ENCODE results near the gene EIF5AL1. TPM values are rescaled to one million over a fixed set of nuclear protein-coding genes. Genes with fewer than 3 reads are reported as not detected.
"Not testable (repeated sequence)": the region's sequence is repeated elsewhere in the genome, so short reads cannot be mapped to it uniquely, and the experiment has no call there.

Gene EIF5AL1
- total RNA-seq, 1 donor from 2014 or later: 0.38 TPM

DNA sequence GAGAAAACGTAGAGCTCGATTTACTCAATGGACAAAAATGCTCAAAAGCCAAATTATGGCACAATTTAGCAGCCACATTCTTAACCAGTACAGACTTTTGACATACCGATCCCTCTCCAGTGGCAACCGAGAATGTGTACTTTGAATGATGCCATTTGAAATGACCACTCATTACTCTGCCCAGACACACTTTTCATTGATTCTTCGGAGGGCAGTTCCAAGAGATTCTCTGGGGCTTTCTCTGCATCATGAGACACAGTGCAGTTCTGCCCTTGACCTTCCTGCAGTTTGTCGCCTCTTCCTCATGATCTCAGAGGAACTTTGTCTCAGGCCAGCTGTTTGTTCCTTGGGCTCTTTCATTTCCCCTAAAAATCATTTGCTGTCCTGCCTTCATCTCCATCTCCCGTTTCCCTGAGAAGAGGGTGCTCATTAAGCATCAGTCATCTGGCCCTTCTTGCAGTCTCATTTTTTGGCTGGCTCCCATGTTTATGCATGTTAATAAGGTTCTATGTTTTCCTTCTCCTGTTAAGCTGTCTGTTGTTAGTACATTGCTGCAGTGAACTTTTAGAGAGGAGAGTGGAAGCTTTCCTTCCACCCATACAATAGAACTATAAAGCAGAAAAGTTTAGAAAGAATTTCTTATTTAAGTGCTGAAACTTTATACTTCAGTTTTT, 4.3 kb downstream of the EIF5AL1 start:
- not testable (repeated sequence) for DNase-seq (ENCODE audit: low read depth); H3K36me3 ChIP-seq (ENCODE audit: control insufficient read depth, insufficient read depth, low read length); H3K4me3 ChIP-seq (ENCODE audit: low read depth, low read length); H3K27me3 ChIP-seq (ENCODE audit: control insufficient read depth, insufficient read depth, low read length)

DNA sequence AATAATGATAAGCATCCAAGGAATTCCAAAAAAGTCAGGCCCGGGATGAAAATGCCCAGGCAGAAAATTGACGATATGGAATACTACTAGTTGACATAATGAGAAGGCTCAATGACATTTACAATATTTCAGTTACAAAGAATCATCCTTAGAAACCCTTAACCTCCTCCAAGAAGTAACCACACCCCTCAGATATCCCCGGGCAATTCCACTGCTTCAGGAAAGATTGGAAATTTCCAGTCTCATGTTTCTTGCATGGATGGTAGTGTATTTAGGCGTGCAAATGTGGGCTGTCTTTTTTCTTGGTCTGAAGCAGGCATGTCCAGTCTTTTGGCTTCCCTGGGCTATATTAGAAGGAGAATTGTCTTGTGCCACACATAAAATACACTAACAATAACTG, 5.2 kb downstream of the EIF5AL1 start:
- H3K4me3 ChIP-seq (ENCODE audit: low read depth, low read length); H3K36me3 ChIP-seq (ENCODE audit: control insufficient read depth, insufficient read depth, low read length); H3K27me3 ChIP-seq (ENCODE audit: control insufficient read depth, insufficient read depth, low read length); DNase-seq (ENCODE audit: low read depth): not testable (repeated sequence)

DNA sequence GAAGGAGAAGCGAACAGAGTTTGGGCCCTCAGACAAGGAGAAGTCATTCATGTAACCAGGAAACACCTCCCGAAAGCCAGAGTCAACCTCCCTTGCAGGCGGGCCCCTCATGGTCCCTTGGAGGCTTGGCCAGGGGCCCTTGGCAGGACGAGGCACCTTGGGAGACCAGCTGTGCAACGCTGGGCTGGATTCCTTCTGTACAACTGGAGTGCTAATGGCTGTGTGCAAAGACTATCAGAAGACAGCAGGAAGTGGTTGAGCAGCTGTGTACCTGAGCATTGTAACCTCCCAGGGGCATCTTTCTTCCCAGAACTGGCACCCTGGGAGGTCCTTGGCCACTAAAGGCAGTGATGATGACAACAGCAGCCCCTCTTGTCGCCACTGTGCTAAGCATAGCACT, 9.4 kb downstream of the EIF5AL1 start:
- not testable (repeated sequence) for H3K36me3 ChIP-seq (ENCODE audit: control insufficient read depth, insufficient read depth, low read length); DNase-seq (ENCODE audit: low read depth); H3K27me3 ChIP-seq (ENCODE audit: control insufficient read depth, insufficient read depth, low read length); H3K4me3 ChIP-seq (ENCODE audit: low read depth, low read length)

DNA sequence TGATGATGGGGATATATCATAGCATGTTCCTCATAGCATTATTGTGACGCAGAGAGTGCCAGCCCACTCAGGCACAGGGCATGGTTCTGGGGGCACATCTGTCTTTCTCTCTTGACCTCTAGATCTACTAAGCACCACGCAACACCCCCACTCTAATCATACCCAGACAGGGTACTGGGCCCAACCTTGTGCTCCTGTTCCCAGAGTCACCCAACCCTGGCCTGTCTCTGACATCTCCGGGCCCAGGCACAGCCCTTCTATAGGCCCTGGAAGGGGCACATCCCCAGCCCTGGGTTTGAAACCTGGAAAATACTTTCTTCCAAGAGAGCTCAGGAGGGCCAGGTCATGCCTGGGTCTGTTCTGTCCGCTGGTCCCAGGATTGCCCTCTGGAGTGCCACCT, 10.1 kb downstream of the EIF5AL1 start:
- H3K27me3 ChIP-seq (ENCODE audit: control insufficient read depth, insufficient read depth, low read length); H3K4me3 ChIP-seq (ENCODE audit: low read depth, low read length); H3K36me3 ChIP-seq (ENCODE audit: control insufficient read depth, insufficient read depth, low read length); DNase-seq (ENCODE audit: low read depth): not testable (repeated sequence)

DNA sequence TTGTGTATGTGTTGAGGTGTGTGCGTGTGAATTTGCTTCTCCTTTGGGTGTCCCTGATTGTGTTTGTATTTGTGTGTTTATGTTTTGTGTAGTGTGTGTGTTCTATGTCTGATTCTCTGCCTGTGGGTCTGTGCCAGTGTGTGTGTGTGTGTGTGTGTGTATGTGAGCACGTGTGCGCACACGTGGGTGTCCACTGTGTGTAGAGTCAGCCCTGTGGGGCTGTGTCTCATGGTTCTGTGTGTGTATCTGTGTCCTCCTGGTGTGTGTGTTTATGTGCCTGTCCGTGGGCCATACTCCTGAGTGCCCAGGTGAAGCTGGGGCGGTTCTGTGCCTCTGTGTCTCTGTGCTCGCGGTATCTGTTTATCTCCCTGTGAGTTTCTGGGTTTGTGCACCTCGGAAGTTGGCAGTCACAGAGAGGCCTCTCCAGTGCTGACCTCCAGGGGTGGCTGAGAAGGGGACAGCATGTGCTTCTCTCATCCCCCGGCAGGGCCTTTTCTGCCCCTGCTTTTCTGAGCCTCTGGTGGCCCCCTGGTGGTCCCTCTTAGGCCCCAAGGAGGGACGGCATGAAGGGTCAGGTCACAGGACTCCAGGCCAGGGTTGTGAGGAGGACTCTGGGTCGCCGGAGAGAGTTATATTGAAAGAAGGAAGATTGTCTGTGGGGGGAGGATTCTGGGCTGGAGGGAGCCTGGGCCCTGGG, 11.0 kb downstream of the EIF5AL1 start:
- not testable (repeated sequence) for DNase-seq (ENCODE audit: low read depth); H3K27me3 ChIP-seq (ENCODE audit: control insufficient read depth, insufficient read depth, low read length); H3K36me3 ChIP-seq (ENCODE audit: control insufficient read depth, insufficient read depth, low read length); H3K4me3 ChIP-seq (ENCODE audit: low read depth, low read length)

DNA sequence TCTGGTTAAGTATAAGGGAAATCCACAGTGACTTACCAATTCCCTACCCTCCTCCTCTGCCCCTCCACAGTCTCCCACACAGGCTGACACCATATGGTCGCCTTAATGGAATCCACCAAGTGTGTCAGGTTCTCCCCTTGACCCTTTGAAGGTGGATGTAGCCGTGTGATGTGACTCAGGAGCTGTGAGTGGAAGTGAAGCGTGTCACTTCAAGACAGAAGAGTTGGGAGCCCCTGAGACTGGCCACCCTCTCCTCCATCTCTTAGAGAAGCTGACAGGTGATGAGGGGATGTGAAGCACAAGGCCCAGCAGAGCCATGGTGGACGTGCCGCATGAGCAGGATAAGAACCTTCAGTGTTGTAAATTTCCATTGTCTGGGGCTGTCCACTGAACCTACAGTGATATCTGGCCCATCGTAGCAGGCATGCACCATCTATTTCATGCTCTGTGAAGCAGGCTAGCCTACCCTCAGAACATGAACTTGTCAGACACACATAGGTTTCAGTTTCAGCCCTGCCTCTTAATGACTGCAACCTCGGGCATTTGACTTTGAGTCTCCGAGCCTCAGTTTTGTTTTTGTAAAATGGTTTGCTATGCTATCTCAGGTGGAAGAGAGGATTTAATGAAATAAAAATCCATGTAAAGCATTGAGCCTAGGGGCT, 12.8 kb downstream of the EIF5AL1 start:
- not testable (repeated sequence) for DNase-seq (ENCODE audit: low read depth); H3K27me3 ChIP-seq (ENCODE audit: control insufficient read depth, insufficient read depth, low read length)

DNA sequence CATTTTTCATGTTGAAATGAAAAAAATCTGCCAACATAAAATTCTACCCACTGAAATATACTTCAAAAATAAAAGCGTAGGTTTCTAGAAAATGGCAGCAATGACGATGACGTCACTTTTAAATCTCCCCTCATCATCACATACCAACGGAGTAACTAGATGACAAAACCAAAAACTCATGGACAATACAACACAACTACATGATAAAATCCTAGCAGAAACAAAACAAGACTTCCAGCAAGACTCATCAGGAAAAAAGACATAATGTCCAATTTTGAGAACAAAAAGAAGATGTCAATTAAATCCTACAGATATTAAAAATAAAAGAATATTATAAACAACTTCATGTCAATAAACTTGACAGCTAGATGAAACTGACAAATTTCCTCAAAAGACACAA, 15.9 kb downstream of the EIF5AL1 start:
- not testable (repeated sequence) for H3K27me3 ChIP-seq (ENCODE audit: control insufficient read depth, insufficient read depth, low read length); H3K36me3 ChIP-seq (ENCODE audit: control insufficient read depth, insufficient read depth, low read length); H3K4me3 ChIP-seq (ENCODE audit: low read depth, low read length); DNase-seq (ENCODE audit: low read depth)

More for the DNA sequence above, 12.8 kb downstream of the EIF5AL1 start:
- not testable (repeated sequence) for H3K36me3 ChIP-seq (ENCODE audit: control insufficient read depth, insufficient read depth, low read length); H3K4me3 ChIP-seq (ENCODE audit: low read depth, low read length)

DNA sequence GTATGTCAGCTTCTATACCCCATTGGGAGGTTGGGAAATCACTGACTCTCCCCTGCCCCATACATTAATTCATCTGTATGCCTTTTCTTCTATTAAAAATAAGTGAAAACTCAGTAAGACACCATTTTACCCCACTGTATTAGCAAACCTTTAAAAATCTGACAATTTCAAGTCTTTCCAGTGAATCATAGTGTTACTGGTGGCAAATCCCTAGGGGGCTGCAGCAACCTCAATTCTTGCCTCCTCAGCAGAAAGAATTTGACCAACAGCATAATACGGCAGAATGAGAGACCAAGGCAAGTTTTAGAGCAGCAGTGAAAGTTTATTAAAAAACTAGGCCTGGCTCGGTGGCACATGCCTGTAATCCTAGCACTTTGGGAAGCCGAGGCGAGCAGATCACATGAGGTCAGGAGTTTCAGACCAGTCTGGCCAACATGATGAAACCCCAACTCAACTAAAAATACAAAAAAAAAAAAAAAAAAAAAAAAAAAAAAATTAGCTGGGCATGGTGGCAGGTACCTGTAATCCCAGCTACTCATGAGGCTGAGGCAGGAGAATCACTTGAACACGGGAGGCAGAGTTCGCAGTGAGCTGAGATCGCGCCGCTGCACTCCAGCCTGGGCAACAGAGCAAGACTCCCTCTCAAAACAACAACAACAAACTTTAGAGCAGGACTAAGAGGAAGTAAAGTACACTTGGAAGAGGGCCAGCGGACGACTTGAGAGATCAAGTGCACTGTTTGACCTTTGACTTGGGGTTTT, 21.0 kb downstream of the EIF5AL1 start:
- DNase-seq (ENCODE audit: low read depth); H3K36me3 ChIP-seq (ENCODE audit: control insufficient read depth, insufficient read depth, low read length); H3K27me3 ChIP-seq (ENCODE audit: control insufficient read depth, insufficient read depth, low read length); H3K4me3 ChIP-seq (ENCODE audit: low read depth, low read length): not testable (repeated sequence)

DNA sequence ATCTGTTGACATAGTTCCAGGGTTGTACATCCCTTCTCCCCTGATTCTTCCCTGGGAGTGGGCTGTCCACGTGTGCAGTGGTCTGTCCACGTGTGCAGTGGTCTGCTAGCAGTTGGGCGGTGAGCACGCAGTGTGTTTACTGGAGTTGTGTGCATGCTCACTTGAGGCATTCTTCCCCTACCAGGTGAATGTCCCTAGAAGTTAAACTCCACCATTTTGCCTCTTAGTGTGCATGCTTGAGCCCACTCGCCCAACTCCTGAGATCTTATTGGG, 21.5 kb downstream of the EIF5AL1 start:
- H3K36me3 ChIP-seq (ENCODE audit: control insufficient read depth, insufficient read depth, low read length); H3K27me3 ChIP-seq (ENCODE audit: control insufficient read depth, insufficient read depth, low read length); DNase-seq (ENCODE audit: low read depth); H3K4me3 ChIP-seq (ENCODE audit: low read depth, low read length): not testable (repeated sequence)

DNA sequence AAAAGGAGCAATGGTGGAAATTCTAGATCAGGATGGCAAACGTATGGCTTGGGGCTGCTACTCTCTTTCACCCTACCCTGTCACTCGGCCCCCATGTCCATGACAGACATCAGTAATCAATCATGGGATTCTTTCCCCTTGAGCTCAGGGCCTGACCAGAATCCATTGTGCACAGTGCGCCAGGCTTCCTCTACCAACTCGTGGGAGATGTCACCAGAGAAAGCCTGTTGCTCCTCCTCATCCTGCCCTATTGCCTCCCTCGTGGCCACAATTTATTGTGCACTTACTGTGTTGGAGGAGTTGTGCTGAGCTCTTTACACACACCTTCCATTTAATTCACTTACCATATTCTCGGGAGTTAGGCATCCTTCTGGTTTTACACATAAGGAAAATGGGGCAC, 26.0 kb downstream of the EIF5AL1 start:
- DNase-seq (ENCODE audit: low read depth); H3K27me3 ChIP-seq (ENCODE audit: control insufficient read depth, insufficient read depth, low read length); H3K36me3 ChIP-seq (ENCODE audit: control insufficient read depth, insufficient read depth, low read length); H3K4me3 ChIP-seq (ENCODE audit: low read depth, low read length): not testable (repeated sequence)

DNA sequence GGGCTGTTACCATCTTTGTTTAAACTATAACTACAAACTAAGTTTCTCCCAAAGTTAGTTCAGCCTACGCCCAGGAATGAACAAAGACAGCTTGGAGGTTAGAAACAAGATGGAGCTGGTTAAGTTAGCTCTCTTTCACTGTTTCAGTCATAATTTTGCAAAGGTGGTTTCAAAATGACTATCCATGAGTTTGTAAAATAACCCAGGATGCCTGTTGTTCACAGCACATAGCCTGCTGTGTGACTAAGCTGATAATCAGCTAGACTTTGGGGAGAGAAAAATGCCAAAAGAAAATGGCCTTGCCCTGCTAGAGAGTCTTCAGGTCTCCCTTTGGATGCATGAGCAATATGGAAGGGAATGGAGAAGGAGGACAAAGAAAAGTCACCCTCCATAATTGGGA, 28.6 kb downstream of the EIF5AL1 start:
- not testable (repeated sequence) for DNase-seq (ENCODE audit: low read depth); H3K36me3 ChIP-seq (ENCODE audit: control insufficient read depth, insufficient read depth, low read length); H3K4me3 ChIP-seq (ENCODE audit: low read depth, low read length); H3K27me3 ChIP-seq (ENCODE audit: control insufficient read depth, insufficient read depth, low read length)

Measured in kidney epithelial cell (primary cell).